Hepatocyte (in vitro differentiated cells): ENCODE measurements around the gene SOCS2. TPM values are rescaled to one million over a fixed set of nuclear protein-coding genes. Genes with fewer than 3 reads are reported as not detected.

ENCODE experiments used
- DNase-seq: peaks from one replicate; pipeline ENCODE4 v3.0.0-alpha.2; 2016; ENCODE audit warnings: low spot score
- H2AFZ ChIP-seq: fragments of 200-600 bp; sonication (generic); 2 replicates; pipeline ENCODE4 v1.6.0; 2016; ENCODE audit warnings: antibody characterized with exemption, mild to moderate bottlenecking
- H3K27ac ChIP-seq: fragments of 200-600 bp; sonication (generic); 2 replicates; pipeline ENCODE4 v1.5.1; 2016; ENCODE audit warnings: mild to moderate bottlenecking
- H3K27me3 ChIP-seq: fragments of 200-600 bp; sonication (generic); 2 replicates; pipeline ENCODE4 v1.6.1; 2016
- H3K36me3 ChIP-seq: fragments of 200-600 bp; sonication (generic); replicated peaks from 2 replicates; pipeline ENCODE4 v1.5.1; 2016; ENCODE audit warnings: low read depth; ENCODE audit not compliant: insufficient read depth
- H3K4me1 ChIP-seq: fragments of 200-600 bp; sonication (generic); 2 replicates; pipeline ENCODE4 v1.5.1; 2016; ENCODE audit warnings: mild to moderate bottlenecking, moderate library complexity; ENCODE audit not compliant: insufficient read depth
- H3K4me2 ChIP-seq: fragments of 200-600 bp; sonication (generic); 2 replicates; pipeline ENCODE4 v1.6.0; 2016
- H3K4me3 ChIP-seq: fragments of 200-600 bp; sonication (generic); 2 replicates; pipeline ENCODE4 v1.5.1; 2016; ENCODE audit warnings: mild to moderate bottlenecking
- H3K79me2 ChIP-seq: fragments of 200-600 bp; sonication (generic); 2 replicates; pipeline ENCODE4 v1.6.0; 2017; ENCODE audit warnings: mild to moderate bottlenecking
- H3K9me2 ChIP-seq: fragments of 200-600 bp; sonication (generic); replicated peaks from 2 replicates; pipeline ENCODE4 v1.6.0; 2017; ENCODE audit warnings: mild to moderate bottlenecking; ENCODE audit not compliant: insufficient read depth
- H3K9me3 ChIP-seq: fragments of 200-600 bp; sonication (generic); 2 replicates; pipeline ENCODE4 v1.5.1; 2016; ENCODE audit warnings: low read depth, mild to moderate bottlenecking
- H4K20me1 ChIP-seq: fragments of 200-600 bp; sonication (generic); 2 replicates; pipeline ENCODE4 v1.6.0; 2016; ENCODE audit warnings: mild to moderate bottlenecking; ENCODE audit not compliant: insufficient read depth, poor library complexity, severe bottlenecking
- CTCF ChIP-seq: fragments of 200-600 bp; sonication (generic); IDR thresholded peaks from 2 replicates; pipeline ENCODE4 v1.5.1; 2016; ENCODE audit warnings: antibody characterized with exemption, mild to moderate bottlenecking; ENCODE audit not compliant: poor library complexity
- EZH2 ChIP-seq: fragments of 200-600 bp; sonication (generic); IDR thresholded peaks from 2 replicates; pipeline ENCODE4 v1.6.1; 2016; ENCODE audit warnings: antibody characterized with exemption, mild to moderate bottlenecking, borderline replicate concordance
- EZH2phosphoT487 ChIP-seq: fragments of 200-600 bp; sonication (generic); IDR thresholded peaks from one replicate; pipeline ENCODE4 v1.6.1; 2018; ENCODE audit warnings: antibody characterized with exemption, mild to moderate bottlenecking, low read depth, moderate library complexity; ENCODE audit not compliant: unreplicated experiment, severe bottlenecking
- WGBS: methylation state at CpG from one replicate; pipeline ENCODE4 v1.1.6; 2016; ENCODE audit warnings: low lambda C conversion rate; ENCODE audit errors: missing lambda C conversion rate; 5-methylcytosine and 5-hydroxymethylcytosine counted together
- polyA plus RNA-seq: library from polyadenylated mRNA; unstranded; fragments of >200 nt; fragmentation: Nextera tagmentation; extraction: Ambion mirVana; gene quantifications from 2 replicates; pipeline ENCODE4 v1.2.1, GENCODE V29; 2016
- total RNA-seq: library from RNA; depleted of rRNA; stranded (reverse); fragments of >200 nt; gene quantifications from 2 replicates; pipeline ENCODE4 v1.2.3, GENCODE V29; 2014

Gene SOCS2
- total and polyA plus RNA-seq, 2 experiments from 2014 or later, result 30.9 to 33.4 TPM

GRCh38 chr12:93599192-93599591 is 26.7 kb downstream of the SOCS2 start:
- H3K27ac ChIP-seq, result no peak overlapping the region
- no peaks in the 10 kb centered on the region for H3K9me3 ChIP-seq
- no peak overlapping the region for H2AFZ ChIP-seq
- H3K36me3 ChIP-seq, result no peaks in the 10 kb centered on the region
- no peaks in the 10 kb centered on the region for H3K4me1 ChIP-seq
- no peaks in the 10 kb centered on the region for H4K20me1 ChIP-seq
- H3K9me2 ChIP-seq, result no peaks in the 10 kb centered on the region
- H3K79me2 ChIP-seq, result no peaks in the 10 kb centered on the region
- TF ChIP-seq EZH2phosphoT487 (no peak), EZH2 (no peak), CTCF (no peak)
- H3K4me3 ChIP-seq, result no peak overlapping the region
- H3K27me3 ChIP-seq, result no peaks in the 10 kb centered on the region
- WGBS, result 91% methylated on average over 3 of the region's 3 CpGs
- no peak for DNase-seq
- no peak overlapping the region for H3K4me2 ChIP-seq

DNA sequence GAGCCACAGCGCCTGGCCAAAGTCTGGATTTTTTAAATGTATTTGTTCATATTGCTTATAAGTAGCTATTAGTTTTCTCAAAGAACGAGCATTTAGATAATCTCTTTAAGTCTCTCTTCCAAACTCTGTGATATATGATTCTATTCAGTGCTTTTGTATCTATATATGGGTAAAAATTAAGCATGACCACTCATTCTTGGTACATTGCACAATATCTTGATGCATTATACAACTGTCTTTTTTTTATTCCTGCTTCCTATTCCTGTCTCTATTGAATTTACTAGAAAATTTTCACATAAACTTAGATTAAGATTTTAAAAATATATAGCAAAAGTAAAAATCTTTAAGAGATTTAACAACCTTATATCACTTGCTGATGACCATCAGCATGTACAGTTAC is 29.1 kb downstream of the SOCS2 start:
- Histone ChIP-seq H3K4me1 (no peaks in the 10 kb centered on the region), H4K20me1 (no peaks in the 10 kb centered on the region), H3K9me3 (no peaks in the 10 kb centered on the region), H3K4me2 (no peak overlapping the region), H3K79me2 (no peaks in the 10 kb centered on the region), H3K9me2 (no peaks in the 10 kb centered on the region), H3K27ac (no peak overlapping the region), H3K36me3 (no peaks in the 10 kb centered on the region), H3K27me3 (no peaks in the 10 kb centered on the region), H2AFZ (no peak overlapping the region), H3K4me3 (no peak overlapping the region)
- WGBS, result 78% methylated on average over 2 of the region's 2 CpGs
- DNase-seq, result no peak
- TF ChIP-seq CTCF, result no peak
- TF ChIP-seq EZH2phosphoT487, result no peak
- no peak for TF ChIP-seq EZH2

DNA sequence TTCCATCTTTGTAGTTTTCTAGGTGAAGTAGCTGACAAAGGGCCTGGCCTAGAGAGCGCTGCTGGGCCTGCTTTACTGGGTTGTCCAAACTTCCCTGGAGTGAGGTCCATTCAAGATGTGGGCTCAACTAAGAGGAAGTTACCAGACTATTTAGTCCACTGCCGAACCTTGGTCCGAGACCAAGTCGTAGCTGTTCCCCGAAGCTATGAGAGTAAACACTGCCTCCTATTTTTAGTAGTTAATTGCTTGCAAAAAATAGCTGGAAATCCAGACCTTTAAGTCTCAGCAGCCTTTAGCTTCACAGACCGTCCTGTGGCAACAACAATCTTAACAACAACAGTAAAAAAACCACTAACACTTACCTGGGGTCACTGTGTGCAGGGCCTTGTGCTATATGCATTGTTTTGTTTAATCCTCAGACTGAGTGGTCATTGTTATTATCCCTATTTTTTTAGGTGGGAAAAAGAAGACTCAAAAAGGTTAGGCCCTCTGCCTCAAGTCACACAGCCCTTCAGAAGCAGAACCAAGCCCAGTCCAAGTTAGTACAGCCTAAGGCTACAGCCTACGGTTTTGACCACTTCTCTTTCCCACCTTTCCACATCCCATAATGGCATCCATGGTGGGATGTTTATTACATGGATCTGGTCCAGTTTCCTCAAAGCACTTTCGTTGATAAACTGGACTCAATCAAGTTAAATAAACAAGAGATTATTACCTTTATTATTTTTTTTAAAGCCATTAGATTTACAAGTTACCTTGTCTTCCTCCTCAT is 30.6 kb downstream of the SOCS2 start:
- Histone ChIP-seq H3K4me1 (no peaks in the 10 kb centered on the region), H3K27me3 (no peaks in the 10 kb centered on the region), H3K4me2 (no peak overlapping the region), H3K27ac (no peak overlapping the region), H2AFZ (no peak overlapping the region), H4K20me1 (no peaks in the 10 kb centered on the region), H3K9me2 (no peaks in the 10 kb centered on the region), H3K4me3 (no peak overlapping the region), H3K79me2 (no peaks in the 10 kb centered on the region), H3K36me3 (no peaks in the 10 kb centered on the region), H3K9me3 (no peaks in the 10 kb centered on the region)
- DNase-seq, result no peak
- WGBS, result 61% methylated on average over 8 of the region's 8 CpGs
- TF ChIP-seq EZH2phosphoT487 (no peak), CTCF (no peak), EZH2 (no peak)

DNA sequence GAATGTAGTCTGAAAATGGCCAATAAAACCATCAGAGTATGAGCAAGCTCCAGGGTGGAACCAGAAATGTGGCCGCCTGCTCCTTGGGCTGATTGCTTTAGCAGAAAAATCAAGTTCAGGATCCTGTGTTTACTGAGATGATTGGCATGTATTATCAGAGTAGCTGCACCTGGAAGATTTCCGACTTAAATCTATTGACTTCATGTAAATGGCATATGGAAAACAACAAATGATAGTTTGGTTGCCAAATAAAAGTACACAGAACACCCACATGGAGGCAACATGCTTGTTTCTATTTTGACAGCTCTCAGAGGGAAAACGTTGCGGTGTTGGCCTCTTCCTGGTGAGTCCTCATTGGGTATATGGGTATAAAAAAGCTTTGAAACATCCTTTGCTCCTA is 31.3 kb downstream of the SOCS2 start:
- no peak for DNase-seq
- TF ChIP-seq EZH2 (no peak), CTCF (no peak), EZH2phosphoT487 (no peak)
- Histone ChIP-seq H3K27ac (no peak overlapping the region), H3K4me2 (no peak overlapping the region), H2AFZ (no peak overlapping the region), H3K79me2 (no peaks in the 10 kb centered on the region), H4K20me1 (no peaks in the 10 kb centered on the region), H3K27me3 (no peaks in the 10 kb centered on the region), H3K4me3 (no peak overlapping the region), H3K4me1 (no peaks in the 10 kb centered on the region), H3K36me3 (no peaks in the 10 kb centered on the region), H3K9me2 (no peaks in the 10 kb centered on the region), H3K9me3 (no peaks in the 10 kb centered on the region)
- 64% methylated on average over 4 of the region's 4 CpGs for WGBS
